Measurements from ENCODE around the gene ITCH. TPM values are rescaled to one million over a fixed set of nuclear protein-coding genes. Genes with fewer than 3 reads are reported as not detected.
"Not testable (repeated sequence)": the region's sequence is repeated elsewhere in the genome, so short reads cannot be mapped to it uniquely, and the experiment has no call there.

ITCH gene
- total RNA-seq, 2 experiments from 2014 or later: 26.1 to 36.8 TPM

DNA sequence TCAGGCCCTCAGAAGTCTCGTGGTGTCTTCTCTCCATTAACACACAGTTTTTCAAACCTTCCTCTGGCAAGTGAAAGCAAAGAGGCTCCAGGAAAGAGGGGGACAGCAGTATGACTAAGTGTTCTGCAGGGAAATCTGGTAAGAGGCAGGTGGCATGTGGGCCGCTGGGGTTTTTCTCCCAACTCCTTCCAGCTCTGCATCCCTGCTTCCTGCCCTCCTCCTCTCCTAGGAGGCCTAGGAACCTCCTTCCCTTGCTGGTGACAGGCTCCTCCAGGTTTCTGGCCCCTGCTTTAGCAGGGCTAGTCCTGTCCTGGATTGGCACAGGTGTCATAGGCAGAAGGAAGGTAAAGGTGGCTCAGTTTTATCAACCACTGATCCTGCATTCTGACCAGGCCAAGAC, 7.6 kb upstream of the ITCH start:
- Histone ChIP-seq H2AFZ (ENCODE audit: low read length) (no peak overlapping the region), H3K79me2 (ENCODE audit: insufficient read depth, low read depth, low read length) (no peaks in the 10 kb centered on the region), H3K27ac (ENCODE audit: low read depth, low read length, poor library complexity, severe bottlenecking) (no peak overlapping the region), H3K4me1 (ENCODE audit: insufficient read depth, low read length, poor library complexity, severe bottlenecking) (no peaks in the 10 kb centered on the region), H4K20me1 (ENCODE audit: insufficient read depth, low read length) (no peaks in the 10 kb centered on the region), H3K9me3 (ENCODE audit: low read length) (no peaks in the 10 kb centered on the region), H3K4me3 (ENCODE audit: low read depth, low read length, poor library complexity, severe bottlenecking) (no peak overlapping the region), H3K36me3 (ENCODE audit: insufficient read depth, low read length) (no peaks in the 10 kb centered on the region), H3K4me2 (ENCODE audit: low read length) (no peak overlapping the region), H3K9me2 (ENCODE audit: insufficient read depth, low read length) (no peaks in the 10 kb centered on the region)
- BruUV-seq (replicated peaks): no TSS peak
- ChIA-PET CTCF (ENCODE audit: unreplicated experiment) (no interaction called here), POLR2A (no interaction called here)
- no peak for TF ChIP-seq EZH2phosphoT487 (IDR thresholded peaks at IDR 0.05; ENCODE audit: borderline replicate concordance, low read depth, low read length)
- TF ChIP-seq, protein P1, sequence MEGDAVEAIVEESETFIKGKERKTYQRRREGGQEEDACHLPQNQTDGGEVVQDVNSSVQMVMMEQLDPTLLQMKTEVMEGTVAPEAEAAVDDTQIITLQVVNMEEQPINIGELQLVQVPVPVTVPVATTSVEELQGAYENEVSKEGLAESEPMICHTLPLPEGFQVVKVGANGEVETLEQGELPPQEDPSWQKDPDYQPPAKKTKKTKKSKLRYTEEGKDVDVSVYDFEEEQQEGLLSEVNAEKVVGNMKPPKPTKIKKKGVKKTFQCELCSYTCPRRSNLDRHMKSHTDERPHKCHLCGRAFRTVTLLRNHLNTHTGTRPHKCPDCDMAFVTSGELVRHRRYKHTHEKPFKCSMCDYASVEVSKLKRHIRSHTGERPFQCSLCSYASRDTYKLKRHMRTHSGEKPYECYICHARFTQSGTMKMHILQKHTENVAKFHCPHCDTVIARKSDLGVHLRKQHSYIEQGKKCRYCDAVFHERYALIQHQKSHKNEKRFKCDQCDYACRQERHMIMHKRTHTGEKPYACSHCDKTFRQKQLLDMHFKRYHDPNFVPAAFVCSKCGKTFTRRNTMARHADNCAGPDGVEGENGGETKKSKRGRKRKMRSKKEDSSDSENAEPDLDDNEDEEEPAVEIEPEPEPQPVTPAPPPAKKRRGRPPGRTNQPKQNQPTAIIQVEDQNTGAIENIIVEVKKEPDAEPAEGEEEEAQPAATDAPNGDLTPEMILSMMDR (conservative IDR thresholded peaks at IDR 0.05; ENCODE audit: low read length): no peak
- no peak for DNase-seq (ENCODE audit: low spot score)
- intact Hi-C loops (cut with micrococcal nuclease; ENCODE audit: unreplicated experiment): no loop called here

DNA sequence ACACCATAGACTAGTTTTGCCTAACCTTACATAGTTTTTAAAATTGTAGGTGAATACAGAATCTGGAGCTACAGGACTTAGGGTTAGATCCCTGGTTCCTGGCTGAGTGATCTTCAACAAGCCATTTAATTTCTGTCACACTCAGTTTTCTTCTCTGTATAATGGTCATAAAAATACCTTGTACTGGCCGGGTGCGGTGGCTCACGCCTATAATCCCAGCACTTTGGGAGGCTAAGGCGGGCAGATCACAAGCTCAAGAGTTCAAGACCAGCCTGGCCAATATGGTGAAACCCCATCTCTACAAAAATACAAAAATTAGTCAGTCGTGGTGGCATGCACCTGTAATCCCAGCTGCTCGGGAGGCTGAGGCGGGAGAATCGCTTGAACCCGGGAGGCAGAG, 3.3 kb upstream of the ITCH start:
- BruUV-seq (replicated peaks); intact Hi-C loops (cut with micrococcal nuclease; ENCODE audit: unreplicated experiment); H3K4me3 ChIP-seq (ENCODE audit: low read depth, low read length, poor library complexity, severe bottlenecking); H4K20me1 ChIP-seq (ENCODE audit: insufficient read depth, low read length); H3K27ac ChIP-seq (ENCODE audit: low read depth, low read length, poor library complexity, severe bottlenecking); H3K4me2 ChIP-seq (ENCODE audit: low read length); DNase-seq (ENCODE audit: low spot score); CTCF ChIA-PET (ENCODE audit: unreplicated experiment); H3K9me3 ChIP-seq (ENCODE audit: low read length); H3K36me3 ChIP-seq (ENCODE audit: insufficient read depth, low read length); H2AFZ ChIP-seq (ENCODE audit: low read length); H3K9me2 ChIP-seq (ENCODE audit: insufficient read depth, low read length); POLR2A ChIA-PET: not testable (repeated sequence)
- peaks cover 18% of the 10 kb centered on the region for H3K4me1 ChIP-seq (ENCODE audit: insufficient read depth, low read length, poor library complexity, severe bottlenecking)
- H3K79me2 ChIP-seq (ENCODE audit: insufficient read depth, low read depth, low read length): peaks cover 16% of the 10 kb centered on the region; the same call in 1 of the 2 replicates

GRCh38 chr20:34362502-34363061, 491 bp upstream of the ITCH start:
- H2AFZ ChIP-seq (ENCODE audit: low read length): peak overlapping the region; percentile 97
- CTCF ChIA-PET (ENCODE audit: unreplicated experiment): interaction anchor here (0.9 kb wide), 1 partner anchor 49 kb away, joined by 6 read pairs; no protein-coding TSS in a partner anchor
- intact Hi-C loops (cut with micrococcal nuclease; ENCODE audit: unreplicated experiment): no loop called here
- H3K4me3 ChIP-seq (ENCODE audit: low read depth, low read length, poor library complexity, severe bottlenecking): peak overlapping the region; percentile 92
- no peak for TF ChIP-seq EZH2phosphoT487 (IDR thresholded peaks at IDR 0.05; ENCODE audit: borderline replicate concordance, low read depth, low read length)
- TF ChIP-seq, protein P1 (conservative IDR thresholded peaks at IDR 0.05; ENCODE audit: low read length): no peak
- POLR2A ChIA-PET: interaction anchor here (0.5 to 1.6 kb wide), 17 partner anchors 9 to 705 kb away, joined by 3 to 12 read pairs (median 4); partner anchors contain the start of genes AHCY and ASIP
- no peaks in the 10 kb centered on the region for H3K9me3 ChIP-seq (ENCODE audit: low read length)
- peaks cover 44% of the 10 kb centered on the region for H3K79me2 ChIP-seq (ENCODE audit: insufficient read depth, low read depth, low read length)
- H3K9me2 ChIP-seq (ENCODE audit: insufficient read depth, low read length): no peaks in the 10 kb centered on the region
- peak overlapping the region; percentile 5 for H3K27ac ChIP-seq (ENCODE audit: low read depth, low read length, poor library complexity, severe bottlenecking)
- DNase-seq (ENCODE audit: low spot score): peak; percentile 21
- H3K4me1 ChIP-seq (ENCODE audit: insufficient read depth, low read length, poor library complexity, severe bottlenecking): peaks cover 46% of the 10 kb centered on the region
- peaks cover 6% of the 10 kb centered on the region for H3K36me3 ChIP-seq (ENCODE audit: insufficient read depth, low read length)
- BruUV-seq (replicated peaks): no TSS peak
- H3K4me2 ChIP-seq (ENCODE audit: low read length): peak overlapping the region; percentile 93
- H4K20me1 ChIP-seq (ENCODE audit: insufficient read depth, low read length): peaks cover 7% of the 10 kb centered on the region; the same call in 1 of the 2 replicates
